Right atrium auricular region (tissue), 2 donors: ENCODE results near the gene USP10. TPM values are rescaled to one million over a fixed set of nuclear protein-coding genes. Genes with fewer than 3 reads are reported as not detected.

Source experiments
- DNase-seq: peaks from one replicate; pipeline ENCODE4 v3.0.0-alpha.2; 2019; ENCODE audit warnings: low spot score
- H3K27ac ChIP-seq, 2 donors: fragments of 200-600 bp; sonication (generic); 1 replicate in 1 of 2; 2 replicates in 1 of 2; pipeline ENCODE4 v1.5.1; 2016 to 2019
- H3K27me3 ChIP-seq, 2 donors: fragments of 200-600 bp; sonication (generic); one replicate each; pipeline versions ENCODE4 v1.5.1 to v1.6.0; 2017 to 2019
- H3K36me3 ChIP-seq: fragments of 200-600 bp; sonication (generic); one replicate; pipeline ENCODE4 v1.5.1; 2016
- H3K4me1 ChIP-seq, 2 donors: fragments of 200-600 bp; sonication (generic); one replicate each; pipeline versions ENCODE4 v1.5.1 to v1.6.0; 2017 to 2019
- H3K4me3 ChIP-seq, 2 donors: fragments of 200-600 bp; sonication (generic); 1 replicate in 1 of 2; 2 replicates in 1 of 2; pipeline ENCODE4 v1.5.1; 2017 to 2019; ENCODE audit warnings: mild to moderate bottlenecking in 1 of 2, moderate library complexity in 1 of 2
- H3K9me3 ChIP-seq, 2 donors: fragments of 200-600 bp; sonication (generic); one replicate each; pipeline ENCODE4 v1.5.1; 2019
- CTCF ChIP-seq, 2 donors: fragments of 200-600 bp; sonication (generic); IDR thresholded peaks; one replicate each; pipeline ENCODE4 v1.5.1; 2019; ENCODE audit warnings: antibody characterized with exemption in 2 of 2
- total RNA-seq, 2 donors: library from RNA; depleted of rRNA; stranded (reverse); fragments of >200 nt; gene quantifications; one replicate each; pipeline ENCODE4 v1.1.0, GENCODE V29; 2016

The USP10 gene
- total RNA-seq, 2 donors from 2014 or later: 44.9 to 52.3 TPM

GRCh38 chr16:84768061-84768807 lies 68.4 kb downstream of the USP10 start:
- H3K27me3 ChIP-seq: no peaks in the 10 kb centered on the region
- H3K9me3 ChIP-seq: no peaks in the 10 kb centered on the region
- DNase-seq: no peak
- TF ChIP-seq CTCF (IDR thresholded peaks at IDR 0.05): no peak
- H3K36me3 ChIP-seq: peaks cover 61% of the 10 kb centered on the region
- peaks cover 0 to under 1% of the 10 kb centered on the region in 2 donors for H3K4me1 ChIP-seq
- H3K4me3 ChIP-seq: no peak overlapping the region
- no peak overlapping the region for H3K27ac ChIP-seq

GRCh38 chr16:84768808-84769197 lies 69.0 kb downstream of the USP10 start:
- H3K27ac ChIP-seq: no peak overlapping the region
- H3K27me3 ChIP-seq: no peaks in the 10 kb centered on the region

GRCh38 chr16:84769416-84769815 lies 69.6 kb downstream of the USP10 start:
- Histone ChIP-seq H3K36me3 (peaks cover 49% of the 10 kb centered on the region), H3K4me1 (peaks cover 0 to 6% of the 10 kb centered on the region in 2 donors), H3K4me3 (no peak overlapping the region), H3K27ac (no peak overlapping the region), H3K27me3 (no peaks in the 10 kb centered on the region), H3K9me3 (no peaks in the 10 kb centered on the region)
- TF ChIP-seq CTCF (IDR thresholded peaks at IDR 0.05): no peak
- no peak for DNase-seq

More at GRCh38 chr16:84768808-84769197, 69.0 kb downstream of the USP10 start:
- H3K9me3 ChIP-seq: no peaks in the 10 kb centered on the region
- TF ChIP-seq CTCF (IDR thresholded peaks at IDR 0.05): no peak
- H3K36me3 ChIP-seq: peaks cover 55% of the 10 kb centered on the region
- no peak for DNase-seq
- no peak overlapping the region for H3K4me3 ChIP-seq
- H3K4me1 ChIP-seq: peaks cover 0 to 6% of the 10 kb centered on the region in 2 donors

- peaks cover 48% of the 10 kb centered on the region for H3K36me3 ChIP-seq
- no peaks in the 10 kb centered on the region for H3K9me3 ChIP-seq
- TF ChIP-seq CTCF (IDR thresholded peaks at IDR 0.05): no peak
- H3K27me3 ChIP-seq: no peaks in the 10 kb centered on the region
- no peak overlapping the region for H3K4me3 ChIP-seq
- peaks cover 0 to 6% of the 10 kb centered on the region in 2 donors for H3K4me1 ChIP-seq
- H3K27ac ChIP-seq: no peak overlapping the region
- no peak for DNase-seq
These were observed 73.5 kb downstream of the USP10 start for GRCh38 chr16:84773312-84773711.

GRCh38 chr16:84774810-84775209 lies 75.0 kb downstream of the USP10 start:
- Histone ChIP-seq H3K9me3 (no peaks in the 10 kb centered on the region), H3K27ac (peak overlapping the region; percentile 2 to 26), H3K4me3 (no peak overlapping the region), H3K36me3 (peaks cover 46% of the 10 kb centered on the region), H3K4me1 (peaks cover 0 to 6% of the 10 kb centered on the region in 2 donors), H3K27me3 (no peaks in the 10 kb centered on the region)
- TF ChIP-seq CTCF (IDR thresholded peaks at IDR 0.05): no peak
- peak; percentile 71 for DNase-seq
